NCI-H1436 (cell line): ENCODE measurements around the gene FNTB.
A peak's percentile ranks its signal among the peaks of the same experiment; 100 is the strongest.
"Not testable (repeated sequence)": the region's sequence is repeated elsewhere in the genome, so short reads cannot be mapped to it uniquely, and the experiment has no call there.

ENCODE experiments used
- DNase-seq: peaks from one replicate; lab custom pipeline; 2025; lab: John Stamatoyannopoulos, UW

FNTB gene

DNA sequence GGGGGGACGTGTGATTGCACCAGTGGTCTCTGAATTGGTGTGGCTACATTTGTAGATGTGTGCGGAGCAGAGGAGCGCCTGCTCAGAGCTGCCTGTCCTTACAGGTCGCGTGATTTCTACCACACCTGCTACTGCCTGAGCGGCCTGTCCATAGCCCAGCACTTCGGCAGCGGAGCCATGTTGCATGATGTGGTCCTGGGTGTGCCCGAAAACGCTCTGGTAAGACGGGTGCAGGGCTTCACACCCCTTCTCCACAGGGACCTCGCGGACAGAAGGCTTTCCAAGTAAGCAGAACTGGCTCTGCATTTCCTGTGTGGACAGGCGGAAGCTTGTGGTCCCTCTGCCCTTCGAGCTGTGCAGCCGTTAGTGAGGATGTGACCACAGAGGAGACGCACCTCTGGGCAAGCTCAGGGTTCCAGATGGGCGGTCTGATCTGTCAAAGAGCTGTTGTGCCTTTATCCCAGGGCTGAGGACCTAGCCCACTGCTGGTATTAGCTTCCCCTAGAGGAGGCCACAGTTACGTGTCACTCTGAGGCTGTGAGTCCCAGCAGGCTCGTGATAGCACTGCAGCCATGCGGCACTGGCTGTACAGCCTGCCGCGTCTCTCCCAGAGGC, 67.9 kb downstream of the FNTB start:
- DNase-seq = no peak

DNA sequence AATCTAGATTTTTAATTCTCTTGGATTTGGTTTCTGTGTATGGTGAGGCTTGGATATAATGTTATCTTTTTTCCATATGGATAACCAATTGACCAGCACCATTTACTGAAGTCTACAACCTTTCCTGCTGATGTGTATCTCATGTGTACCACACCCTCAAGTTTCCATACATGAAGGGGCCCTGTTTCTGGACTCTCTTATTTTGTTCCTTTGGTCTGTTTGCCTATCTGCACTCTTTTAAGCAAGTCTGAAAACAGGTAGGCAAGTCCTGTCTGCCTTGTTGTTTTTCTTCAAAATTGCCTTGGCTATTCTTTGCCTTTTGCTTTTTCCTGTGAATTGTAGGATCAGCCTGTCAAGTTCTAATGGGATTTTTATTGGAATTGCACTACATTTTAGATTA, 71.0 kb downstream of the FNTB start:
- no peak for DNase-seq

DNA sequence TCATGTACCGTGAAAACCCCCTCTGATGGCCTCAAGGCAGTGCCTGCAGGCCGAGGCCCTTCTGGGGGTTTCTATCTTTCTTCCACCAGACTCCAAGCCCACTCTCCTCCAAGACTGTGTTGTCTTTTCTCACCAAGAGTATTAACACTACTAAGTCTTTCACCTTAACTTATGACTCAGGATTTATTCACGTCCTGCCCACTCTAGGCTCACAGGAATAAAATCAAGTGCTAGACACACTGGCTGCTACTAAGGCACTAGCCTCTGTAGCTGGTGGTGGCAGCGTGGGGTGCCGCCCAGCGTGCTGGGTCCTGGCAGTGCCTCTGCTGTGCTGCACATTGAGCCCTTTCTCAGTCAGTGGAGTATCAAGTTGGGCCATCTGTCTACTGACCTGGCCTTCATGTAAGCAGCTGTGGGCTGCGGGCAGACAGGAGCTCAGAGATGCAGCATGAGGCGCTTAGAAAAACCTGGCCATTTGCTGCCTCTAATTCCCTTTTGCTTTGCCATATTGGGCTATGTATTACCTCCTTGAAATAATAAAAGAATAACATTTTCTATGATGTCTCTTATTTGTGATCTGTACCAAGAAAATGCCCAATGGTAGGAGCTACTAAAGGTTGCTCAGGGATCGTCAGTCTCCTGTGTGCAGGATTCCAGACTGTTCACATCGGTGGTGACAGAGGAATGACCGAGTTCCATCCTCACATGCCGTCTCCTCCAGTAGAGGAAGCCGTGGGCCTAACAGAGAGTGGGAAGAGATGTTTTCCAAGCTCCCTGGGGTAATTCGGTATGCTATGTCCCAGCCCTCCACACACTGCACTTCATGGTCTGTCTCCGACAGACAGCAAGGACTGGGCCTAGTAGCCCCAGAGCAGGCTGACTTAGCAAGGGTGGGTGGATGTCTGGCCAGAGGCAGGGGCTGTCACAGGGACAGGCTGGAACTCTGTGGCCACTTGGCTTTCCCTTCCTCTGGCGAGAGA, 75.7 kb downstream of the FNTB start:
- no peak for DNase-seq

DNA sequence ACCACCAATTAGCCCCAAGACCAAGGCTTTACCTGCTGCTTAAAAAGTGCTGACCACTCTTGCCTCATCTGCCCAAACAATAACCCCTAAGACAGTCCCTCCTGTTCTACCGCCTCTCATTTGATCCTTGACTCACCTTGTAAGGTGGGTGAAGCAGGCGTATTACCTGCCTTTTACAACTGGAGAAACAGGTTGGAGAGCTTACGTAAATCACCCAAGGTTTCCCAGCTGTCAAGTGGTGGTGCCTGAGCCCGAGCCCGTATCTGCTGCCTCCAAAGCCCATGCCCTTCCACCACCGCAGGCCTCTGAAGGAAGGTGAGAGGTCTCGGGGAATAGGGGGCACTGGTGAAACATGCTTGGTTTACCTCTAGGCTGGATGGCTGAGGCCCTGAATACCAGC, 79.0 kb downstream of the FNTB start:
- DNase-seq = no peak

DNA sequence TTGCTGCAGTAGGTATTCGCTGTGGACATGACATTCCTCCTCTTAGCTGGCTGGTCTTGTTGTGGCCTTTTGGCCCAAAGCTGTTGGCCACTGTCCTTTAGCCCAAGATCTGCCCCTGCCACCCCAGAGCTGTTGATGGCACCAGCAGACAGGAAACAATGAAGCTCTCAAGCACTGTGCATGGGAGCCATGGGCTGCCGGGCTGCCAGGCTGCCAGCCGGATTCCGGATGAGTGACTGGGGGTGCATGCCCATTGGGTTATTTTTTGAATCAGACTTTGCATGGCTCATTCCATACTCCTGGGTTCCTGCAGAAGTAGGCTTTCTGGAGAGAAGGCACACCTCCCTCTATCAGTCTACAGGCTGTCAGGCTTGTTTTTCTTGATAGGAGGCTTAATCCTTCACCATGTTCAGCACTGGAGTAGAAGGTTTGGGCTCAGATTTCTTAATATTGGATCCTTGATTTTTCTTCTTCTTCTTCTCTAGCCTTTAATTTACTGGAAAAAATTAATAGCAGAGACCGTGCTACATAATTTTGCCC, 83.2 kb downstream of the FNTB start:
- DNase-seq = no peak

DNA sequence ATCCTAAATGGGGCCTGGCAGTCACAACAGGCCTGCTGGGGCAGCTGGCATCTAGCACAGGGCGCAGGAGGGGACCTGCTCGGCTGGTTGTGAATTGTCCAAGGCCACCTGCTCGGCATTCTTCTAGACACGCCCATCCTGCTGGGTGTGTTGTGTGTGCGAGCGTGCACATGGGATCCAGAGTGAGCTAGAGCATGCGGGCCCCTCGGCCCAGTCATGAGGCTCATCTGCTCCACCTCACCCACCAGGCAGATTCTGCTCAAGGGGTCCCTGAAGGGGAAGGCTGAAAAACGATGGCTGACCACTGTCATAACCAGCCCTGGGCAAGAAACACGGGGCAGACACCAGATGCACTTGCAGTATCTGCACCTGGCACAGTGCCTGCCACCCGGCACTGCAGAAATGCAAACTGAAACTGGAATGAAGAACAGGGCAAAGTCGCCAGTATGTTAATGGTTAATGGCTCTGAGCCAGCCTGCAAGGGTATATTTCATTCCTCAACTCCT, 83.8 kb downstream of the FNTB start:
- DNase-seq = peak; percentile 16

DNA sequence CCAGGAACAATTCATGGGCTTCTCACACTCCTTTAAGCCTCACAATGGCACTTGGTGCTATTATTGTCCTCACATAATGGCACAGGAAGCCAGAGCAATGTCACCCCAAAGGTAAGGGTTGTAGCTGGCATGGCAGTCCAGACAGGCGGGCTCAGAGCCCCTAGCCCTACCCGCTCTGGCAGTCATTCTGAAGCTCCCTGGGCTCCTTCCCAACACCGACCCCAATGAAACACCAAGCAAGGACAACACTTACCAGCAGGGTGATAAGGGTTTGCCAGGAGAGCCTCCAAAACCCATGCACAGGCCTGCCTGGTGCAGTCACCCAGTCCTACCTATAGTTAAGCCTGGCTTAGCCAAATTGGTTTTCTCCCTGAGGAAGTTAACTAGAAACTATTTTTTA, 84.8 kb downstream of the FNTB start:
- no peak for DNase-seq

DNA sequence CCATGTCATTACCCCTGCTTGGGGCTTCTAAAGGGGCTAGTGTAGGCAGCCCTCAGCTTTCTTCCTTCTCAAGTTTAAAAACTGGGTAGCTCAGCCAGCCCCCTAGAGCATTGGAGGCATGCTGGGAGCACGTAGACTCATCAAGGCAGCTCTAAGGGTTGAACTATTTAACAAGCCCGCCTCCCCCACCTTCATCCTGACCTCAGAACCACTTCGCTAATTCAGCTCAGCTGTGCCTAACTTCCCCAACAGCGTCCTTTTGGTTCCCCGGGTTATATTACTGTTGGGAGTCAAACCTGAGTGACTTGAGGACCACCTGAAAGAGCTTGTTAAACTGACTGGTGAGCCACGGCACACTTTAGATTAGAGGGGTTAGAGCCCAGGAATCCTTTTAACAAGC, 85.6 kb downstream of the FNTB start:
- DNase-seq = no peak

DNA sequence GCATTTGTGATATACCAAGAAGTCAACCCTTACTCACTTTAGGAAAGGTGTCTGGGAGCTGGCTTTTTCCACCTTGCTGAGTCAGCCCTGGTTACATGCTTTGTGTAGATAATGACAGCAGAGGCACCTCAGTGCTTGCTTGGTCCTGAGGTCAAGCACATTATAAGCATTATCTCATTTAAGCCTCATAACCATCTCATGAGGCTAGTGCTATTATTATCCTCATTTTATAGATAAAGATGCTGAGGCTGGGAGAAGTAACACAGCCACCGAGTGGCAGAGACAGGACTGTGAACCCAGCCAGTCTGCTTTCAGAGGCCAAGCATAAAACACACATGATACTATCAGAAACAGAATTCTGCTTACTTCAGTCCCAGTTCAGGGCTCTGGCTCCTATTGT, 86.2 kb downstream of the FNTB start:
- no peak for DNase-seq

DNA sequence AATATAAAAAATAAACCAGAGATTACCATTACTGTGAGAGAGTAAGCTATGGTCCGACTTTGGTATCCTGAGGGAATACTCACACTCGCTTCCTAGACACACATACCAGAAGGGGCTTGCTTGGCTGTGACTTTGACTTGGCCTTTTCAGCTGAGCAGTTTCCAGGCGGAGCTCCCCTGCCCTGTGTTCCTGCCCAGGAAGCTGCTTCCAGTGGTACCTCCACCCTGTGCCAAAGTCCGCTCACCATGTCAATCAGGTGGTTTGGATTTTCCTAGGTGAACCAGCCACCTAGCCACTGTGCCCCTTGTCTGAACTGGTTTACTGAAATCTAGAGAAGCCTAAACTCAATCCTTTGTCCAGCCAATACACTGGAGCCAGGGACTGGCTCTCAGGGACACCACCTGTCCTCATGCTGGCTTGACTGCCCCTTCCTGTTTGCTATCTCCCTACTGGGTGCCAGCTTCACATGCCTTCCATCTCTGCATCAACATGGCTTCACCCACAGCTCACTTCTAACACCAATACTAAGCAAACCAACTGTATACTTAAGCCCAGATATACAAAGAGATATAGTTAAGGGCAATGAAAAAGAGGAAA, 87.0 kb downstream of the FNTB start:
- no peak for DNase-seq

DNA sequence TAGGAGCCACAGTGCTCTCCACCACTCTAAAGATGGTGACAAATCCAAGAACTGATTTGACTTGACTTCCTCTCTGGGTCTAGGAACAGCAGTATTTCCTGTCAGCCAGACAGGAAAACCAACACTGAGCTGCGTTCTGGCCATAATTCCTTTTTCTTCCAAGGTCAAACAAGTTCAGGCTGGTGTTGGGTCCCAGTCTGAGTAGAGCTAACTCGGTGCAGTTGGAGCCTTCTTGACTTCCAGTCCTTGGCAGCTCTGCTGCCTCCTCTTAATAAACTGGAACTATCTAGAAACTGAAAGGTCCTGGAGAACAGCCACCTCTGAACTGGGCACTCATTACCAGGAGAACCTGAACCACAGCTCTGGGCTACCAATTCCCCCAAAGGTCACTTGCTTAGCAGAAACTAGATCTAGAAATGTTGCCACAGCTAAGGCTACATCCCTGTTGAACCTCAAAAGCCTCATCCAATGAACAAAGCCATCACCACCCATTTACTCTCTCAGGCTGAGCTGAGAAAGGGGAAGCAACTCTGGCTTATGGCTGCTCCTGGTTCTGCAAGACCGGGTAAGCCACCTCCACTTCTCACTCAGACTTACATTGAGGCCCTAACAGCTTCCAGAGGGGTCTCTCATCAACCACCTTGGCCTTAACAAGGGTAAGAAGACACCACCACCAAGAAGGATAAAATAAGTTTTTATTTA, 87.9 kb downstream of the FNTB start:
- no peak for DNase-seq

DNA sequence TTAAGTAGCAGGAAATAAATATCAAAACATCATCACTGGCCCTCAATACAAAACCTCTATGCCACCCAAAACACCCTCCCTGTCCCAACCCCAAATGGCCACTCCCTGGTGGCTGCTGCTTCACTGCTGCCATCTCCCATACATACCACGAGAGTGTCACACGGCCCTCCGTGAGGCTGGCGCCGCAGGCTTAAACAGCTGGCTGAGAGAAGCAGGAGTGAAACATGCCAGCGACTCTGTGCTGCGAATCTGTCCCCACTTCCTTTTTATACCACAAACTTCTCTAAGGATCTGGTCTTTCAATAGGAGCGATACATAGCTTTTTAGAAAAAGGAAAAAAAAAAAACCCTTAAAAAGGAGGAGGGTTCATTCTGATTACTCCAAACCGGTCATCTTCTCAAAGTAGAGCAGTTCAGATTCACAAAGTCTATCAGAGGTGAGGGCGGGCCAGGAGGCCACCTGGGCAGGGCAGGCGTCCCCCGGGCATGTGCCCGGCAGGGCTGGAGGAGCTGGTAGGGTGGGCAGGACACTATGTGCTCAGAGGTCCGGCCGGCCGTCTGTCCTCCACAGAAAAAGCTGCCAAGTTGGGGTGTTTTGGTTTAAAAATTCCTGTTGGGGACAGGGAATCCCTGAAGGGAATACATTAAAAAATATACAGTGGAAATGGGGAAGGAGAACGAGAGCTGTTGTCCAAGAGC, 89.1 kb downstream of the FNTB start:
- no peak for DNase-seq

DNA sequence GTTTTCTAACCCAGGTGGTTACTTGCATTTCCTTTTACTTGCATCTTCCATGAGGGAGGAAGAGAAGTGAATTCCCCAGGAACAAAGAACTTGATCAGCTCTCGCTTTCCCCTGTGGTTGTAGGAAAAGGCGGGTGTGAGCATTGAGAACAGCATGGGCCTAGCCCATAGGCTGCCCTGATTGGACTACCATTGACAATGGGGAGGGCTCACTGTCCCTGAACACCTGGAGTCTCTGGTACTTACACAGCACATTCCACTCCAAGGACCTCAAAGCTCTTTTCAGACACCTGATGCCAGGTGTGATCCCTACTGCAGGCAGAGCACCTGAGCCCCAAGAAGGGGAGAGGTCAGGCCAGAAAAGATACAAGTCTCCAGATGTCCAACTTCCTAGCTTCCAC, 90.6 kb downstream of the FNTB start:
- no peak for DNase-seq

DNA sequence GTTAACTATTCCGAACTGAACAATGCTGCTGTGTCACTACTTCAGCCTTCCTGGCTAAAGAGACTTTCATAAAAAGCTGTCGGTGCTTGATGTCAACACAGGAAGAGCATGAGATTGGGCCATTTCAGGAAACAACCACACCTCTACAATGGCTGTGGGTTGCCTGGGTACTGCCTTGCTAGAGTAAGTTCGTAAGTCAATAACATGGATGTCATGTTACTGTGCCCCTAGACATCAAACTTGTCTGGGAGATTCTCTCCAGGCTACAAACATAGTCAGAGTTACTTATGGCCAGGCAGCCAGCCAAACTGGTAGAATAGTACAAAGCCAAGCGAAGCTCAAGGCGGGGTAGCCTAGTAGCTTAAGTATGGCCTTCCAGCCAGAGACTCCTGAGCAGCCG, 92.5 kb downstream of the FNTB start:
- no peak for DNase-seq

DNA sequence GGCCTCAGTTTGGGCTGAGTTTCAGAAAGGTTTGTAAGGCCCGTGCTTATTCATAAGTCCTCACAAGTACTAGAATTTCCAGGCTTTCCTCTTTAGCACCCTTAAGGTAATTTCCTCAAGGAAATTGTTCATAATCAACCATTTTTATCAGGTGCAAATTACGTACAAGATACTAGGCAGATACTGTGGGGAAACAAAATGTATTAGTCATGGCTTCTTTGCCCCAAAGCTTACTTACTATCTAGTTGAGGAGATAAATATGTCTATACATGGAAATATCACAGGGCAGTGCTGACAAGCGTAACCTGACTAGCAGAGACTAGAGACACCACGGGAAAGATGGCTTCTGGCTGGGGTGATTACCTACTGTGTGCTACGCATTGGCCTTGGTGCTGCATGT, 93.1 kb downstream of the FNTB start:
- no peak for DNase-seq

DNA sequence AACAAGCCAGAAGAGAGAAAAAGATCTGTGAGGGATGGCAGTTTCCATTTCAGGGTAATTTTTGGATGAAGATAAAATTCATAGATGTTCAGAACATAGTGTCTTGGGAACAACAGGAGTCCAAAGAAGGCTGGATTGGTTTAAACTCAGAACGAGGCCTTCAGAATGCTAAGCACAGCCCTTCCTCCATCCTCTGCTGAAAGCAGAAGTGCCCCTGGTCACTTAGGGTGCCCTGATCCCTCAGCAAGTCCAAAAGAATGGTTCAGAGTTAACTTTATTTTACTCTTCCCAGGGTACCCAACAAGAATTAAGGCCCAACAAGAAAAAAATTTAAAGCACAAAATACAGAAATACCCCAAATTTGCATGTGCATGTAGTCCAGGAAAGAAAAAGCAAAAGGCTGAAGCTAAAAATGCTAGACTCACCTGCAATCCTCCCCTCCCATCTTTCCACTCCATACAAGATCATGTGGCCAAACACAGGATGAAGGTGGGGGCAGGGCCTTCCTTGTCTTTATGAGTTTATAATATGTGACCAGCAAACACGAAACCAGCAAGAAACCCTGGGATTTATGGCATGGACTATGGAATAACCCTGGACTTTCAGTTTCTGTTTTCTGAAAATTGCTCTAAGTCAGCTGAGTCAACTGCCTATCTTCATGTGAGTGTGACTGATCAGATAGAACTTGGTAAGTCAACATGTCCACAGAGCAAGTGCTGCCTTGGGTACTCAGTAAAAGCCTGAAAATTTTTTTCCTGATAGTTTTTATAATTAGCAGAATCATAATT, 94.5 kb downstream of the FNTB start:
- DNase-seq = no peak

DNA sequence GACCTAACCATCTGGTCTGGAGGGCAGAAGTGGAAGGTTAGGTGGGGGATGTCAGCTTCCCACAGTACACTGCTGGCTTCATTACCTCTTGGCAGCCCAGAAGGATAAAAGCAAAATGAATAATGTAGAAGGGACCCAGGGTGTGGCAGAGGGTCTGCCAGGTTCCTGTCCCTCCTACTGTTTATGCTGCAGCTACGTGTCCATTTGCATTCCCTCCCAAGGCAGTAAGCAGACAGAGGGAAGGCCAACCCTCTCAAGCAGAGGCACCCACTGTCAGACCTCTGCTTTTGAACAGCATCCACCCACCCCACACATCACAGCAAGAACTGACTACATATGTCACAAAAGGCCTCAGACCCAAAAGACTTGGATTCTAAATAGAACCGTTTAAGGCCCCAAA, 96.2 kb downstream of the FNTB start:
- DNase-seq = no peak

DNA sequence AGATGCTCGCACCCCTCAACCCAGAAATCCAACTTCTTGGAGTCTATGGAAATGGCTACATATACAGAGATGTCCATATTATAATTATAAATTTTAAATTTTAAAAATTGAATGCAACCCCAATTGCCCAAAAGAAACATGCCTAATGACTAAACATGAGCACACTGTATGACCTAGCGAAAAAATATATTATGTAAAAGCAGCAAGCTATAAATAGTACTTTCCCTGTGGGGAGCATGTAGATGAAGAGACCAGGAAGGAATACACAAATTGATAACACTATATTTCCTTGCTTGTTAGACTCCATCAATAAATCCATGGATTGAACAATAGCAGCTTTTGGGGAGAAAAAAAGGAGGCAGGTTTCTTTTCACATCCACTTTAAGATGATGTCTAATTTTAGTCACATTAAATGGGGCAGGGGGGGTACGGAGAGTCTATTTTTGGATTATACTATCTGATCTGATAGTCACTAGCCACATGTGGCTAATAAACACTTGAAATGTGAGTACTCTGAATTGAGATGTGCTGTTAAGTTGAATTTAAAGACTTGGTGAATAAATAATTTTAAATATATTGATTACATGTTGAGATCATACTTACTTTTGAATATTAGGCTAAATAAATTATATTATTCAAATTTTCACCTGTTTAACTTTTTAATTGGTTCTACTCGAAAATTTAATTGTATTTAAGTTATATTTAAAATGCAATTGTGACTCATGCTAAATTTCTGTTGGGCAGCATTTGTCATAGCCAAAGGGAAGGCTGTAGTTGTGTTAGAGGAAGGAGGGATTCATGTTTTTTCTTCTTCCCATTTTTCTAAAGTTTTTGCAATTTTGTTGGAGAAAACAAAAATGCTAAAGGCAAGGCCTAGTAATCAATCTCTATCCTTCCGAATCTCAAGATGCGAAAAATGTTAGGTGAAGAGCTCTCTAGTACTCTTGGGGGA, 98.1 kb downstream of the FNTB start:
- DNase-seq = no peak

DNA sequence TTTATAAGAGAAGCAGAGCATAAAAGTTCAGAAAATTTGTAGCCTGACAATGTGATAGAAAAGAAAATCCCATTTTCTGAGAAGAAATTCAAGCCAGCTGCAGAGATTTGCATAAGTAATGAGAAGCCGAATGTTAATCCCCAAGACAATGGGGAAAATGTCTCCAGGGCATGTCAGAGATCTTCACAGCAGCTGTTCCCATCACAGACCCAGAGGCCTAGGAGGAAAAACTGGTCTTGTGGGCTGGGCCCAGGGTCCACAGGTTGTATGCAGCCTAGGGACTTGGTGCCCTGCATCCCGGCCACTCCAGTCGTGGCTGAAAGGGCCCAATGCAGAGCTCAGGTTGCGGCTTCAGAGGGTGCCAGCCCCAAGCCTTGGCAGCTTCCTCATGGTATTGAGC, 100.0 kb downstream of the FNTB start:
- DNase-seq = not testable (repeated sequence)
